Loucy (cell line): ENCODE data around the gene ABHD12.

Experiments
- H2AFZ ChIP-seq: fragments of 200-600 bp; sonication (generic); 2 replicates; pipeline ENCODE4 v1.6.0; 2016; ENCODE audit warnings: antibody characterized with exemption, mild to moderate bottlenecking, low read length, moderate library complexity
- H3F3A ChIP-seq: fragments of 200-600 bp; 2 replicates; pipeline ENCODE4 v1.6.0; 2016; ENCODE audit warnings: antibody characterized with exemption, low read depth, mild to moderate bottlenecking
- H3K27me3 ChIP-seq: fragments of 200-600 bp; sonication (generic); 2 replicates; pipeline ENCODE4 v1.6.1; 2014; ENCODE audit warnings: low read length, mild to moderate bottlenecking; ENCODE audit not compliant: insufficient read depth, poor library complexity, severe bottlenecking
- H3K36me3 ChIP-seq: fragments of 200-600 bp; sonication (generic); 2 replicates; pipeline ENCODE4 v1.6.1; 2016; ENCODE audit warnings: low read length; ENCODE audit not compliant: insufficient read depth
- H3K4me1 ChIP-seq: fragments of 200-600 bp; sonication (generic); 2 replicates; pipeline ENCODE4 v1.5.1; 2014; ENCODE audit warnings: low read length, mild to moderate bottlenecking; ENCODE audit not compliant: insufficient read depth, poor library complexity, severe bottlenecking
- H3K4me2 ChIP-seq: fragments of 200-600 bp; sonication (generic); 2 replicates; pipeline ENCODE4 v1.6.0; 2014; ENCODE audit warnings: antibody characterized with exemption, low read length, low read depth, mild to moderate bottlenecking; ENCODE audit not compliant: poor library complexity, severe bottlenecking
- H3K4me3 ChIP-seq: fragments of 200-600 bp; sonication (generic); 2 replicates; pipeline ENCODE4 v1.5.1; 2014; ENCODE audit warnings: low read length, mild to moderate bottlenecking, mixed read lengths; ENCODE audit not compliant: poor library complexity, severe bottlenecking
- H3K79me2 ChIP-seq: fragments of 200-600 bp; sonication (generic); 2 replicates; pipeline ENCODE4 v1.6.1; 2014; ENCODE audit warnings: low read length; ENCODE audit not compliant: insufficient read depth
- H3K9ac ChIP-seq: fragments of 200-600 bp; sonication (generic); 2 replicates; pipeline ENCODE4 v1.6.0; 2014; ENCODE audit warnings: mild to moderate bottlenecking, low read depth, low read length, moderate library complexity; ENCODE audit not compliant: poor library complexity, severe bottlenecking
- H3K9me2 ChIP-seq: fragments of 200-600 bp; sonication (generic); replicated peaks from 2 replicates; pipeline ENCODE4 v1.6.1; 2016; ENCODE audit warnings: low read depth, low read length, mixed read lengths
- H3K9me3 ChIP-seq: fragments of 200-600 bp; sonication (generic); 2 replicates; pipeline ENCODE4 v1.6.1; 2014; ENCODE audit warnings: mild to moderate bottlenecking, antibody characterized with exemption, low read length, low read depth; ENCODE audit not compliant: insufficient read depth
- H4K20me1 ChIP-seq: fragments of 200-600 bp; sonication (generic); 2 replicates; pipeline ENCODE4 v1.6.0; 2014; ENCODE audit warnings: antibody characterized with exemption, low read length, mild to moderate bottlenecking; ENCODE audit not compliant: insufficient read depth, poor library complexity, severe bottlenecking
- CTCF ChIP-seq: fragments of 200-600 bp; sonication (generic); conservative IDR thresholded peaks from 2 replicates; pipeline ENCODE4 v1.5.1; 2014; ENCODE audit warnings: mild to moderate bottlenecking, antibody characterized with exemption, low read length
- EZH2phosphoT487 ChIP-seq: fragments of 200-600 bp; IDR thresholded peaks from 2 replicates; pipeline ENCODE4 v1.6.1; 2018; ENCODE audit warnings: antibody characterized with exemption, mild to moderate bottlenecking, moderate library complexity, borderline replicate concordance

Gene ABHD12

GRCh38 chr20:25289886-25290597 lies 100.6 kb downstream of the ABHD12 start:
- Histone ChIP-seq H3K4me1 (no peaks in the 10 kb centered on the region), H3K9me3 (no peaks in the 10 kb centered on the region), H3K9ac (no peak overlapping the region), H3K36me3 (peaks cover 43% of the 10 kb centered on the region; the same call in 1 of the 2 replicates), H2AFZ (no peak overlapping the region), H3K4me3 (no peak overlapping the region), H3K9me2 (no peaks in the 10 kb centered on the region), H3K27me3 (no peaks in the 10 kb centered on the region), H3K79me2 (no peaks in the 10 kb centered on the region), H3F3A (no peaks in the 10 kb centered on the region), H3K4me2 (no peak overlapping the region), H4K20me1 (no peaks in the 10 kb centered on the region)
- TF ChIP-seq CTCF (no peak), EZH2phosphoT487 (no peak)

DNA sequence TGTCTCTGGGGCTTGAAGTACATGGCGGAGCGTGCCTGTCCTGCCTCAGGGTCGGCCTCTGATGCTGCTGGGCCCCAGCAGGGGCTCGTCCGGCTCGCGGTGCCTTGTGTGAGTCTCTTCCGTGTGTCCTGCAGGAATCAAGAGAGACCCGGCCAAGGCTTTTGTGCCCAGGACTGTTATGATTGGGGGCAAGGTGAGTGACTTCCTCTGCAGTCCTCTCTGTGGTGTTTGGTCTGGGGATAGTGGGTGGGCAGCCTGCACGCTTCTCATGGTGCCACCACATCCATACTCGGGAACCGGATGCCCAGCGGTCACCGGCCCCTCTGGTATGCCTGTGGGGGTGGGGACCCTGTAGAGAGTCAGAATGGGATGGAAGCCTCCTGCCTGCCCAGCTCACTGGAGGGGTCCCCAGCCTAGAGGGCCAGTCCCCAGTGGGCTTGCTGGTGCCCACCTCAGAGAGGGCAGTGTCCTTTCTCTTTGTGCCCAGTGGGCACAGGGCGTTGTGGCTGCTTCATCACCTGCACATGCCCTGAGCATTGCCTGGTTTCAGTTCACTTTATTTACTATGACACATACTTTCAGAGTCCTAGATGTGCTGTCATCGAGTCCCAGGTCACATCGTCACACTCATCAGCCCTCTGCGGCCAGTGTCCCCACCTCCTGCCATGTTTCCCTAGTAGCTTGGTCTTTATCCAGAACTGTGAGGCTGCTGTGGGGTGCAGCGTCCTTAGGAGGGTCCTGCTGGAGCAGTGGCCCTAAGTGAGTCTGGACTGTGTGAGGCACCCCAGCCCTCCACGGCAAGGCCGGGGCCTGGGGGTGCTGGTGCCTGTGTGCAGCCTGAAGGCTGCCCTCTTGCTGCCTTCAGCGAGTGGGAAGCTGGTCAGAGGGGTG lies 102.1 kb downstream of the ABHD12 start:
- H3K4me2 ChIP-seq = no peak overlapping the region
- no peak overlapping the region for H3K9ac ChIP-seq
- peaks cover 52% of the 10 kb centered on the region; the same call in 1 of the 2 replicates for H3K36me3 ChIP-seq
- H3K4me3 ChIP-seq = no peak overlapping the region
- H3F3A ChIP-seq = no peaks in the 10 kb centered on the region
- no peaks in the 10 kb centered on the region for H4K20me1 ChIP-seq
- TF ChIP-seq CTCF (no peak), EZH2phosphoT487 (no peak)
- H3K9me2 ChIP-seq = no peaks in the 10 kb centered on the region
- H3K27me3 ChIP-seq = no peaks in the 10 kb centered on the region
- H3K79me2 ChIP-seq = no peaks in the 10 kb centered on the region
- H3K4me1 ChIP-seq = no peaks in the 10 kb centered on the region
- H2AFZ ChIP-seq = no peak overlapping the region
- no peaks in the 10 kb centered on the region for H3K9me3 ChIP-seq

- Histone ChIP-seq H2AFZ (no peak overlapping the region), H3K79me2 (no peaks in the 10 kb centered on the region), H3F3A (no peaks in the 10 kb centered on the region), H3K36me3 (peaks cover 52% of the 10 kb centered on the region; the same call in 1 of the 2 replicates), H3K27me3 (no peaks in the 10 kb centered on the region), H3K4me3 (no peak overlapping the region), H3K9me2 (no peaks in the 10 kb centered on the region), H3K9ac (no peak overlapping the region), H3K4me2 (no peak overlapping the region), H3K4me1 (no peaks in the 10 kb centered on the region), H4K20me1 (no peaks in the 10 kb centered on the region), H3K9me3 (no peaks in the 10 kb centered on the region)
- TF ChIP-seq CTCF (no peak), EZH2phosphoT487 (no peak)
These were observed 102.9 kb downstream of the ABHD12 start for GRCh38 chr20:25287631-25288290.
